ENCODE measurements around the gene CTPS2.

CTPS2 gene

DNA sequence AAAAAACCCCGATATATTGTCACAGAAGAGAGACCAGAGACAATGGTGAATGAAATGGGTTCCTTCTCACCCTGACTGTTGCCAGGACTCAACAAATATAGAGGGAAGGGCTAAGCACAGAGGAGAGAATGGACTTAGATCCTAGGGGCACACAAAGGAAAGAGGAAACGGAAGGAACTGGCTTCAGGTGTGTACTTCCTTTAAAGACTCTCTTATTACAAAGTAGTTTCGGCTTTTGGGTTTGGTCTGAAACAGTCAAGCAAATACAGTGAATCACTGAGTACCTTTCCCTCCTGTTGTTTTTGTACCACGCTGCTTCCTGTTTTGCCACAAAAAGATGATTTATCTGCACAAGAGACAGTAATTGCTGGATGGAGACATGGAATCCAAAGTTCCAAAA, 108.6 kb downstream of the CTPS2 start:
- TF ChIP-seq, protein P1, sequence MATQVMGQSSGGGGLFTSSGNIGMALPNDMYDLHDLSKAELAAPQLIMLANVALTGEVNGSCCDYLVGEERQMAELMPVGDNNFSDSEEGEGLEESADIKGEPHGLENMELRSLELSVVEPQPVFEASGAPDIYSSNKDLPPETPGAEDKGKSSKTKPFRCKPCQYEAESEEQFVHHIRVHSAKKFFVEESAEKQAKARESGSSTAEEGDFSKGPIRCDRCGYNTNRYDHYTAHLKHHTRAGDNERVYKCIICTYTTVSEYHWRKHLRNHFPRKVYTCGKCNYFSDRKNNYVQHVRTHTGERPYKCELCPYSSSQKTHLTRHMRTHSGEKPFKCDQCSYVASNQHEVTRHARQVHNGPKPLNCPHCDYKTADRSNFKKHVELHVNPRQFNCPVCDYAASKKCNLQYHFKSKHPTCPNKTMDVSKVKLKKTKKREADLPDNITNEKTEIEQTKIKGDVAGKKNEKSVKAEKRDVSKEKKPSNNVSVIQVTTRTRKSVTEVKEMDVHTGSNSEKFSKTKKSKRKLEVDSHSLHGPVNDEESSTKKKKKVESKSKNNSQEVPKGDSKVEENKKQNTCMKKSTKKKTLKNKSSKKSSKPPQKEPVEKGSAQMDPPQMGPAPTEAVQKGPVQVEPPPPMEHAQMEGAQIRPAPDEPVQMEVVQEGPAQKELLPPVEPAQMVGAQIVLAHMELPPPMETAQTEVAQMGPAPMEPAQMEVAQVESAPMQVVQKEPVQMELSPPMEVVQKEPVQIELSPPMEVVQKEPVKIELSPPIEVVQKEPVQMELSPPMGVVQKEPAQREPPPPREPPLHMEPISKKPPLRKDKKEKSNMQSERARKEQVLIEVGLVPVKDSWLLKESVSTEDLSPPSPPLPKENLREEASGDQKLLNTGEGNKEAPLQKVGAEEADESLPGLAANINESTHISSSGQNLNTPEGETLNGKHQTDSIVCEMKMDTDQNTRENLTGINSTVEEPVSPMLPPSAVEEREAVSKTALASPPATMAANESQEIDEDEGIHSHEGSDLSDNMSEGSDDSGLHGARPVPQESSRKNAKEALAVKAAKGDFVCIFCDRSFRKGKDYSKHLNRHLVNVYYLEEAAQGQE (IDR thresholded peaks at IDR 0.05; ENCODE audit: insufficient read depth in 1 of 2, low read depth in 2 of 2, low read length in 2 of 2): no peak
- TF ChIP-seq TAF1 (IDR thresholded peaks at IDR 0.05; ENCODE audit: borderline replicate concordance, insufficient read depth, low read length) (no peak), POLR2AphosphoS5 (IDR thresholded peaks at IDR 0.05; ENCODE audit: low read depth, low read length) (no peak), SIN3A (IDR thresholded peaks at IDR 0.05; ENCODE audit: borderline replicate concordance, insufficient read depth, low read length) (no peak), FOXP2 (optimal IDR thresholded peaks at IDR 0.05; ENCODE audit: borderline replicate concordance, extremely low read depth, extremely low read length, insufficient read depth) (no peak)

- TF ChIP-seq POLR2AphosphoS5 (IDR thresholded peaks at IDR 0.05; ENCODE audit: low read depth, low read length) (no peak), FOXP2 (optimal IDR thresholded peaks at IDR 0.05; ENCODE audit: borderline replicate concordance, extremely low read depth, extremely low read length, insufficient read depth) (no peak), TAF1 (IDR thresholded peaks at IDR 0.05; ENCODE audit: borderline replicate concordance, insufficient read depth, low read length) (no peak), SIN3A (IDR thresholded peaks at IDR 0.05; ENCODE audit: borderline replicate concordance, insufficient read depth, low read length) (no peak)
- TF ChIP-seq, protein P1 (IDR thresholded peaks at IDR 0.05; ENCODE audit: insufficient read depth in 1 of 2, low read depth in 2 of 2, low read length in 2 of 2): no peak
These were observed 110.6 kb downstream of the CTPS2 start for GRCh38 chrX:16601885-16602284.

DNA sequence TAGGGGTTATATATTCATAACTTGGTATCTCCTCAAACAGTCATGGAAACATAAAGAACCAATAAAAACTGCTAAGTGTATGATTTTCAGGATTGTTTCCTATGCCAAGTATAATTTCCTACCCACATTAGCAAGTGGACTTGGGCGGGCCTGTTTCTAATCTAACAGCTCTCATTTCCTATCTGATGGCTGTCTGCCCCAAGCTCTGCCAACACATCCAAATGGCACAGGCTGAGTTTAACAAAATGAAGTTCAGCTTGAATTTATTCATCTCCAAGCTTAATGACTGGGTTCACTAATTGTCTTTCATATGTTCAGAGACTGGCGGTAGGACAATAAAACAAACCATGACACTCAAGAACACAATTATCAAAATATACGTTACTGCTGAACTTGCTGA, 118.0 kb downstream of the CTPS2 start:
- TF ChIP-seq, protein P1 (IDR thresholded peaks at IDR 0.05; ENCODE audit: insufficient read depth in 1 of 2, low read depth in 2 of 2, low read length in 2 of 2): no peak

GRCh38 chrX:16593801-16594200, 118.7 kb downstream of the CTPS2 start:
- TF ChIP-seq POLR2AphosphoS5 (IDR thresholded peaks at IDR 0.05; ENCODE audit: low read depth, low read length) (no peak), TAF1 (IDR thresholded peaks at IDR 0.05; ENCODE audit: borderline replicate concordance, insufficient read depth, low read length) (no peak), FOXP2 (optimal IDR thresholded peaks at IDR 0.05; ENCODE audit: borderline replicate concordance, extremely low read depth, extremely low read length, insufficient read depth) (no peak), SIN3A (IDR thresholded peaks at IDR 0.05; ENCODE audit: borderline replicate concordance, insufficient read depth, low read length) (no peak)
- TF ChIP-seq, protein P1 (IDR thresholded peaks at IDR 0.05; ENCODE audit: insufficient read depth in 1 of 2, low read depth in 2 of 2, low read length in 2 of 2): no peak

DNA sequence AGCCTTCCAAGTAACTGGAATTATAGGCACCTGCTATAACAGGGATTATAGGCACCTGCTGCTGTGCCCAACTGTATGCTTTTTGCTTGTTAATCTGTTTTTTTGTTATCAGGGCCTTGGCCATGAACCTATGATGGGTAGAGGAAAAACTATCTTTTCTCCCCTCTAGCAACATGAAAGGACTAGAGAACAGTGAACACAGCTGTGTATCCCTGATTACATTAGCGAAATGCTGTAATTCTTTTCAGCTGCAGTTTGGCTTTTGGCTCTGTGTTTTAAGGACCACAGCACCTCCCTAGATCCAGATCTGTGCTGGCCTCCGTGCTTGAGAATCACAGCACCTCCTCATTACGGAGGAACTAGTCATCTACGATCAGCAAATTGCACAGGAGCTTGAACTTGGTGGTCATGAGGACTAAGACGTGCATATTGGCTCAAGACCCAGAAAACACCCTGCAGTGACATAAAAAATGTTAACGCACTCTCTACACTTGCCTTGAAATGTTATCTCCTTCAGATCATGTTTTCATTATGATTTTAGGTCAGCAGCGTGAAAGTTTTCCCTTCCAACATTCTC, 120.2 kb downstream of the CTPS2 start:
- TF ChIP-seq SIN3A (IDR thresholded peaks at IDR 0.05; ENCODE audit: borderline replicate concordance, insufficient read depth, low read length): no peak
- TF ChIP-seq TAF1 (IDR thresholded peaks at IDR 0.05; ENCODE audit: borderline replicate concordance, insufficient read depth, low read length): no peak
- TF ChIP-seq, protein P1 (IDR thresholded peaks at IDR 0.05; ENCODE audit: insufficient read depth in 1 of 2, low read depth in 2 of 2, low read length in 2 of 2): no peak
- TF ChIP-seq FOXP2 (optimal IDR thresholded peaks at IDR 0.05; ENCODE audit: borderline replicate concordance, extremely low read depth, extremely low read length, insufficient read depth): no peak
- TF ChIP-seq POLR2AphosphoS5 (IDR thresholded peaks at IDR 0.05; ENCODE audit: low read depth, low read length): no peak

All from PFSK-1 (cell line).